A549 (cell line): Measurements from ENCODE around the gene FGFR4. TPM values are rescaled to one million over a fixed set of nuclear protein-coding genes. Genes with fewer than 3 reads are reported as not detected.

ENCODE experiments used
- ATAC-seq, 2 experiments: fragments of 200-7000 bp in 1 of 2; fragments of >200 bp in 1 of 2; cut with Nextera tagmentation in 1 of 2; cut with Tn5 transposase in 1 of 2; 3 replicates each; pipeline versions ENCODE4 v1.8.0 to v1.9.1; 2018 to 2020; ENCODE audit warnings: mild to moderate bottlenecking in 1 of 2, moderate library complexity in 1 of 2
- CTCF ChIA-PET: fragments of 300-600 bp; sonication (Branson Sonifier 250); formaldehyde crosslinking; extraction: SDS; loops from one replicate; lab custom pipeline; 2021; ENCODE audit warnings: antibody characterized with exemption, inconsistent platforms; lab: Yijun Ruan, JAX
- POLR2A ChIA-PET: fragments of 350-600 bp; formaldehyde crosslinking; extraction: SDS; loops from one replicate; lab custom pipeline; 2021; ENCODE audit warnings: antibody characterized with exemption, inconsistent platforms; lab: Yijun Ruan, JAX
- DNase-seq, 2 experiments: peaks; one replicate each; pipeline versions ENCODE4 v3.0.0 to v3.0.0-alpha.2; 2011 to 2016; ENCODE audit warnings: low read depth in 1 of 2, low spot score in 1 of 2
- FAIRE-seq: peaks from 2 replicates; lab custom pipeline; 2011; peaks lifted over from hg19 to GRCh38; lab: Jason Lieb, UNC
- H3K27ac ChIP-seq, 2 experiments: fragments of >200 bp; sonication (Bioruptor Twin); formaldehyde crosslinking; 3 replicates each; pipeline ENCODE4 v1.5.1; 2016 to 2017
- H3K4me1 ChIP-seq: fragments of >200 bp; sonication (Bioruptor Twin); formaldehyde crosslinking; 3 replicates; pipeline ENCODE4 v1.6.1; 2016
- H3K4me2 ChIP-seq: fragments of >200 bp; sonication (Bioruptor Twin); formaldehyde crosslinking; 3 replicates; pipeline ENCODE4 v1.6.1; 2016
- H3K4me3 ChIP-seq: fragments of >200 bp; sonication (Bioruptor Twin); formaldehyde crosslinking; 3 replicates; pipeline ENCODE4 v1.5.1; 2016
- H3K9me3 ChIP-seq: fragments of >200 bp; sonication (Bioruptor Twin); formaldehyde crosslinking; 3 replicates; pipeline ENCODE4 v1.6.1; 2016
- BCL3 ChIP-seq: fragments of >200 bp; sonication (Bioruptor Twin); formaldehyde crosslinking; IDR thresholded peaks from 3 replicates; pipeline ENCODE4 v1.6.1; 2016
- CBX2 ChIP-seq: fragments of 200-600 bp; sonication (generic); IDR thresholded peaks from 2 replicates; pipeline ENCODE4 v1.6.1; 2016; ENCODE audit warnings: low read depth, mild to moderate bottlenecking, borderline replicate concordance
- CHD2 ChIP-seq: fragments of 150-350 bp; IDR thresholded peaks from 2 replicates; pipeline ENCODE4 v1.6.1; 2014; ENCODE audit warnings: low read length; ENCODE audit not compliant: partially characterized antibody
- CHD4 ChIP-seq: fragments of 200-600 bp; sonication (generic); IDR thresholded peaks from 2 replicates; pipeline ENCODE4 v1.6.1; 2016; ENCODE audit warnings: antibody characterized with exemption, mild to moderate bottlenecking, borderline replicate concordance
- E2F6 ChIP-seq: IDR thresholded peaks from 2 replicates; pipeline ENCODE4 v1.6.1; 2012; ENCODE audit warnings: low read depth, borderline replicate concordance
- FOSB ChIP-seq: fragments of 250-450 bp; sonication (Bioruptor Pico); IDR thresholded peaks from 2 replicates; pipeline ENCODE4 v1.5.0; 2020; ENCODE audit warnings: mild to moderate bottlenecking, moderate library complexity
- FOSL2 ChIP-seq, 2 experiments: fragments of 450-650 bp in 1 of 2; fragments of >200 bp in 1 of 2; sonication (Bioruptor Twin) in 1 of 2; formaldehyde crosslinking; IDR thresholded peaks; 2 replicates each; pipeline versions ENCODE4 v1.5.0 to v1.6.1; 2016 to 2020; ENCODE audit warnings: mild to moderate bottlenecking in 1 of 2, moderate library complexity in 1 of 2
- GATA3 ChIP-seq: IDR thresholded peaks from 2 replicates; pipeline ENCODE4 v1.6.1; 2012; ENCODE audit warnings: borderline replicate concordance
- HEYL ChIP-seq: fragments of 250-450 bp; sonication (Bioruptor Pico); IDR thresholded peaks from 2 replicates; pipeline ENCODE4 v1.8.0; 2021; ENCODE audit warnings: mild to moderate bottlenecking, moderate library complexity
- HOXB5 ChIP-seq: fragments of 250-450 bp; sonication (Bioruptor Pico); IDR thresholded peaks from 2 replicates; pipeline ENCODE4 v1.5.0; 2020; ENCODE audit warnings: mild to moderate bottlenecking, moderate library complexity
- JUNB ChIP-seq: fragments of >200 bp; sonication (Bioruptor Twin); formaldehyde crosslinking; IDR thresholded peaks from 2 replicates; pipeline ENCODE4 v1.6.1; 2016
- KDM1A ChIP-seq: fragments of 200-600 bp; sonication (generic); IDR thresholded peaks from 2 replicates; pipeline ENCODE4 v1.6.1; 2016; ENCODE audit warnings: low read depth, mild to moderate bottlenecking
- KDM5A ChIP-seq: fragments of 200-600 bp; sonication (generic); IDR thresholded peaks from 2 replicates; pipeline ENCODE4 v1.6.1; 2016; ENCODE audit warnings: antibody characterized with exemption, mild to moderate bottlenecking
- MAFK ChIP-seq: fragments of 450-650 bp; IDR thresholded peaks from 2 replicates; pipeline ENCODE4 v1.6.1; 2014; ENCODE audit not compliant: partially characterized antibody
- MAZ ChIP-seq: fragments of 150-350 bp; IDR thresholded peaks from 2 replicates; pipeline ENCODE4 v1.6.1; 2014; ENCODE audit warnings: antibody characterized with exemption, low read depth, low read length, borderline replicate concordance
- NR3C1 ChIP-seq: fragments of >200 bp; sonication (Bioruptor Twin); formaldehyde crosslinking; IDR thresholded peaks from 3 replicates; pipeline ENCODE4 v1.6.1; 2017
- RAD21 ChIP-seq, 2 experiments: fragments of >200 bp in 1 of 2; sonication (Bioruptor Twin) in 1 of 2; formaldehyde crosslinking in 1 of 2; IDR thresholded peaks in 1 of 2; conservative IDR thresholded peaks in 1 of 2; 2 replicates in 1 of 2; 3 replicates in 1 of 2; pipeline ENCODE4 v1.6.1; 2012 to 2018; ENCODE audit warnings: inconsistent platforms in 1 of 2
- SREBF2 ChIP-seq: fragments of 450-650 bp; IDR thresholded peaks from 2 replicates; pipeline ENCODE4 v1.6.1; 2014; ENCODE audit warnings: mild to moderate bottlenecking, moderate library complexity
- TFCP2L1 ChIP-seq: fragments of 250-450 bp; sonication (Bioruptor Pico); IDR thresholded peaks from 2 replicates; pipeline ENCODE4 v1.5.0; 2021; ENCODE audit warnings: mild to moderate bottlenecking
- ZNF302 ChIP-seq: fragments of 250-450 bp; sonication (Bioruptor Pico); IDR thresholded peaks from 2 replicates; pipeline ENCODE4 v1.9.0; 2021; ENCODE audit warnings: inconsistent platforms, mild to moderate bottlenecking, moderate library complexity
- ZSCAN20 ChIP-seq: fragments of 250-450 bp; sonication (Bioruptor Pico); IDR thresholded peaks from 2 replicates; pipeline ENCODE4 v1.8.0; 2022; ENCODE audit warnings: mild to moderate bottlenecking, moderate library complexity
- WGBS: methylation state at CpG from one replicate; pipeline ENCODE4 v1.1.6; 2017; ENCODE audit errors: missing lambda C conversion rate; 5-methylcytosine and 5-hydroxymethylcytosine counted together
- polyA plus RNA-seq, 4 experiments: library from polyadenylated mRNA; depleted of rRNA in 3 of 4; stranded (reverse); fragments of >200 nt; fragmentation: RNase III in 1 of 4; extraction: RNeasy Plus Mini Kit Qiagen cat#74134 plus additional on column Dnase treatment in 1 of 4; gene quantifications; 2 replicates in 3 of 4; 3 replicates in 1 of 4; pipeline ENCODE4 v1.2.3, GENCODE V29; 2011 to 2017
- TF ChIP-seq, protein P1 (sequence below): IDR thresholded peaks from 2 replicates; pipeline ENCODE4 v1.6.1; 2012
- TF ChIP-seq, protein P2 (sequence below): fragments of 250-450 bp; sonication (Bioruptor Pico); IDR thresholded peaks from 2 replicates; pipeline ENCODE4 v1.5.0; 2020; ENCODE audit warnings: low read depth, mild to moderate bottlenecking, moderate library complexity

FGFR4 gene
- polyA plus RNA-seq, 2 of the 4 experiments (the other 2 are of a cell fraction): 31.8 to 45.2 TPM

GRCh38 chr5:177049285-177049684, 37.4 kb upstream of the FGFR4 start:
- FAIRE-seq (no peak), DNase-seq (peak in 1 of 2 experiments; percentile 29), ATAC-seq (peak in 1 of 2 experiments; percentile 44; a peak in 1 of 6 replicates)
- CTCF ChIA-PET: interaction anchor here (1.0 to 2.2 kb wide), 3 partner anchors 9 to 388 kb away, joined by 3 to 9 read pairs (median 5); no protein-coding TSS in a partner anchor
- TF ChIP-seq, protein P1, sequence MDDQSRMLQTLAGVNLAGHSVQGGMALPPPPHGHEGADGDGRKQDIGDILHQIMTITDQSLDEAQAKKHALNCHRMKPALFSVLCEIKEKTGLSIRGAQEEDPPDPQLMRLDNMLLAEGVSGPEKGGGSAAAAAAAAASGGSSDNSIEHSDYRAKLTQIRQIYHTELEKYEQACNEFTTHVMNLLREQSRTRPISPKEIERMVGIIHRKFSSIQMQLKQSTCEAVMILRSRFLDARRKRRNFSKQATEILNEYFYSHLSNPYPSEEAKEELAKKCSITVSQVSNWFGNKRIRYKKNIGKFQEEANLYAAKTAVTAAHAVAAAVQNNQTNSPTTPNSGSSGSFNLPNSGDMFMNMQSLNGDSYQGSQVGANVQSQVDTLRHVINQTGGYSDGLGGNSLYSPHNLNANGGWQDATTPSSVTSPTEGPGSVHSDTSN: no peak
- no peak for TF ChIP-seq HEYL (CRISPR knock-in tag)
- TF ChIP-seq HOXB5 (CRISPR knock-in tag): no peak
- no peak for TF ChIP-seq SREBF2
- TF ChIP-seq JUNB: no peak
- TF ChIP-seq MAZ: no peak
- no peak for TF ChIP-seq E2F6
- no peak for TF ChIP-seq FOSL2 (IDR thresholded peaks at IDR 0.05)
- TF ChIP-seq FOSL2 (CRISPR knock-in tag; IDR thresholded peaks at IDR 0.05): no peak
- TF ChIP-seq CHD2: no peak
- no peak for TF ChIP-seq ZSCAN20 (CRISPR knock-in tag)
- no peak for TF ChIP-seq RAD21 (conservative IDR thresholded peaks at IDR 0.05 in 1 of 2, IDR thresholded peaks at IDR 0.05 in 1 of 2)
- no peak for TF ChIP-seq GATA3
- no peak overlapping the region for H3K4me2 ChIP-seq
- POLR2A ChIA-PET: no interaction called here
- 96% methylated on average over 5 of the region's 5 CpGs for WGBS
- H3K27ac ChIP-seq: no peak overlapping the region
- no peak overlapping the region for H3K4me3 ChIP-seq
- no peaks in the 10 kb centered on the region for H3K4me1 ChIP-seq
- H3K9me3 ChIP-seq: no peaks in the 10 kb centered on the region

DNA sequence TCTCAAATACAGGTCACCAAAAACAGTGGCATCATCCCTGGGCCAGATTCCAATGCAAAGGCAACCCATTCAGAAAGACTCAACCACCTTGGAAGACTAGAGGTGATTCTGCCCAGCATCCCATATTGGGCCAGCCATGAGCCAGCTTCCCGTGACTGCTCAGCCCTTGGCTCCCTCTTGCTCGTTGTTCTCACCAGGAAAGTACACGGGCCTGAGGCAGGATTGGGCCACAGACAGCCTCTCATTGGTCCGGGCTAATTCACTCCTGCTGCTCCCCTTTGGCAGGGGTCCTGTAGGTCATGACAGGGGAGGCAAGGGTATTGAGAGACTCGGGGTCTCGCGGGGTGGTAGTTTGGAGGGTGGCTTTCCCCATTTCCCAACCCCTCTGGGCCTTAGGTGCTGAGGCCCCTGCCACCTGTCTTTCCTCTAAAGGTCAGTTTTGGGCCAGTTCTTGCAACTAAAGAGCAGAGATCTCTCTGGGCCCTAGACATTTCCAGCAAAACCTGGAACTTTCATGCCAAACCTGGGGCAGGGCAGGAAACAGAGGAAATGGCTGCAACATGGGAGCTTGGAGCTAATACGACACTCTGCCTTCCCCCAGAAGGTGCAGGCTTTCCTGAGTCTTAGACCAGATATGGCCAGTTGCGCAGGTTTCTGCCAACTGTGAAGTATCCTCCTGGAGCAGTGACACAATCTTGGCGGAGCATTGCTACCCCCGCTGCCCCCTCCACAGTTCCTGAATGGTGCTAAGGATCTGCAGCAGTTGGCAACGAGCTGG, 22.0 kb upstream of the FGFR4 start:
- 98% methylated on average over 12 of the region's 12 CpGs for WGBS
- no peak for ATAC-seq
- no peaks in the 10 kb centered on the region for H3K9me3 ChIP-seq
- no peak for DNase-seq
- H3K4me1 ChIP-seq: no peaks in the 10 kb centered on the region
- POLR2A ChIA-PET: no interaction called here
- TF ChIP-seq CBX2 (no peak), BCL3 (no peak), KDM1A (no peak), KDM5A (no peak), NR3C1 (no peak), FOSB (CRISPR knock-in tag) (no peak), ZSCAN20 (CRISPR knock-in tag) (no peak), CHD4 (no peak), TFCP2L1 (CRISPR knock-in tag) (no peak), ZNF302 (CRISPR knock-in tag) (no peak), MAFK (no peak)
- TF ChIP-seq, protein P2, sequence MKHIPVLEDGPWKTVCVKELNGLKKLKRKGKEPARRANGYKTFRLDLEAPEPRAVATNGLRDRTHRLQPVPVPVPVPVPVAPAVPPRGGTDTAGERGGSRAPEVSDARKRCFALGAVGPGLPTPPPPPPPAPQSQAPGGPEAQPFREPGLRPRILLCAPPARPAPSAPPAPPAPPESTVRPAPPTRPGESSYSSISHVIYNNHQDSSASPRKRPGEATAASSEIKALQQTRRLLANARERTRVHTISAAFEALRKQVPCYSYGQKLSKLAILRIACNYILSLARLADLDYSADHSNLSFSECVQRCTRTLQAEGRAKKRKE (CRISPR knock-in tag): no peak
- CTCF ChIA-PET: interaction anchor here (0.6 to 12.1 kb wide), 4 partner anchors 8 to 404 kb away, joined by 3 to 148 read pairs (median 42); partner anchors contain the start of gene FGFR4
- no peak overlapping the region for H3K4me3 ChIP-seq
- H3K4me2 ChIP-seq: no peak overlapping the region
- H3K27ac ChIP-seq: no peak overlapping the region
- FAIRE-seq: no peak
